HG02798 (cell line): Measurements from ENCODE around the gene MCM5.
"Not testable (repeated sequence)": the region's sequence is repeated elsewhere in the genome, so short reads cannot be mapped to it uniquely, and the experiment has no call there.

ENCODE experiments used
- ATAC-seq: cut with Tn5 transposase; IDR thresholded peaks from one replicate; pipeline ENCODE4 v1.9.1; 2021; ENCODE audit warnings: mild to moderate bottlenecking; ENCODE audit not compliant: unreplicated experiment, poor library complexity

The MCM5 gene

GRCh38 chr22:35446365-35446764 lies 46.4 kb downstream of the MCM5 start:
- no peak for ATAC-seq

DNA sequence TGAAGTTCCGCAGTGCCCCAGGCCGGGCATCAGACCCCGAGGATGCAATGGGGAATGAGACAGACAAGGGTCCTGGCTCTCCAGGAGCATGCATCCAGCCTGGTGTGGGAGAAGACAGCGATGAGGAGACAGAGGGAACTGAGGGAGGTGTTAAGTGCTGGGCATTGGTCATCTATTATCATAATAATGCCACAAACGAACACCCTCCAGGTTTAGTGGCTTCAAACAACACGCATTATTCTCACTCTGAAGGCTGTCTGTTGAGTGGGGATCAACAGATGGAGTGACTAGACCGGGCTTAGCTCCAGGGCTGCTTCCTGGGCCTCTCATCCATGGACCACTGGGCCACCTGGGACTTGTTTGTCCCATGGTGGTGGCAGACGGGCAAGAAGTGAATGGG lies 48.6 kb downstream of the MCM5 start:
- ATAC-seq: no peak

- no peak for ATAC-seq
Measured at GRCh38 chr22:35449829-35450689, 50.1 kb downstream of the MCM5 start.

DNA sequence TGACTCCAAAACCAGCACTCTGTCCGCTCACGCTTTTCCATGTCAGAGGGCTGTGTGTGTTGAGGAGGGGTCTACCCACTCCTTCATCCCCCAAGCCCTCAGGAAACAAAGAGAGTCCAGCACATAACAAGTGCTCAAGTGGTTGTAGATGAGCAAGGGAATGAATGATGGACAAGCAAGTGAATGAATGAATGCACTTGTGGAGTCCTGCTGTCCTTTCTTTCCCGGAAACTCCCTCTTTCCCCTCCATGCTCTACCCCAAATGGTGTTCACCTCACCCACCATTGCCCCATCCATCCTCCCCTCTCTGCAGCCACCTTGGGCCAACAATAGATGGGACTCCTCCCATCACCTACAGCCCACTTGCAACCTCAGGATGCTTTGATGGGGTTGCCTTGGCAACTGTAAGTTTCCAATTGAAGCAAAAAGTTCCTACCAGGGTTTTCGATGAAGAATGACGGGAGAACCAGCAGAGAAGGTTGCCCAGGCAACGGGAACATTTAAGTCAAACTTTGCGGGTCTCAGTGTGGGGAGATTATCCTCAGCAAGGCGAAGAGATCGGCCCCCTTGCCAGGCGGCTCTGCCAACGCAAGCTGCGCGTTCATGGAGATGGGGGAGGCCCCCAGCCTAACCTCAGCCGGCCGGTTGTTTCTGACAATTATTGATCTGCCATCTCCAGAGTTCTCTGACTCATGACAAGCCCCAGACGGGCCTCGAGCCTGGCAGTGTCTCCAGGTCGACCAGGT lies 51.1 kb downstream of the MCM5 start:
- no peak for ATAC-seq

GRCh38 chr22:35451592-35451991 lies 51.7 kb downstream of the MCM5 start:
- no peak for ATAC-seq

DNA sequence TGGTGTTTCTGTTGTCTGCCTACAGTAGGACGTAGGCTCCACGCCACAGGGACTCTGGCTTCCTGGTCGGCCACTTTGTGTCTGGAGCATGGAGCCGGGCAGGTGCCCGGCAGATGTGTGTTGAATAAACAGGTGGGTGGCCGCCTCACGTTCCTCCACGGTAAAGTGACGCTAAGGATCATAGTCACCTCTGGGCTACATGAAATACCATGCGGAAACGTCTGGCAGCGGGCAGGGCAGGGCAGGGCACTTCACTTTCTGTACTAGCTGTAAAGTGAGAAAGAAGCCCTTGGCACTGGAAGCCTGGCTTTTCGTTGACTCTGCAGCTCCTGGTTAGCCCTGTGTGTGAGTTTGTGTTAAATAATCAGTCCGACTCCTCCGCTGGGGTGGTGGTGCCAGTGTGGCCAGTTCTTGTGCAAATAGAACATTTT lies 52.4 kb downstream of the MCM5 start:
- no peak for ATAC-seq

DNA sequence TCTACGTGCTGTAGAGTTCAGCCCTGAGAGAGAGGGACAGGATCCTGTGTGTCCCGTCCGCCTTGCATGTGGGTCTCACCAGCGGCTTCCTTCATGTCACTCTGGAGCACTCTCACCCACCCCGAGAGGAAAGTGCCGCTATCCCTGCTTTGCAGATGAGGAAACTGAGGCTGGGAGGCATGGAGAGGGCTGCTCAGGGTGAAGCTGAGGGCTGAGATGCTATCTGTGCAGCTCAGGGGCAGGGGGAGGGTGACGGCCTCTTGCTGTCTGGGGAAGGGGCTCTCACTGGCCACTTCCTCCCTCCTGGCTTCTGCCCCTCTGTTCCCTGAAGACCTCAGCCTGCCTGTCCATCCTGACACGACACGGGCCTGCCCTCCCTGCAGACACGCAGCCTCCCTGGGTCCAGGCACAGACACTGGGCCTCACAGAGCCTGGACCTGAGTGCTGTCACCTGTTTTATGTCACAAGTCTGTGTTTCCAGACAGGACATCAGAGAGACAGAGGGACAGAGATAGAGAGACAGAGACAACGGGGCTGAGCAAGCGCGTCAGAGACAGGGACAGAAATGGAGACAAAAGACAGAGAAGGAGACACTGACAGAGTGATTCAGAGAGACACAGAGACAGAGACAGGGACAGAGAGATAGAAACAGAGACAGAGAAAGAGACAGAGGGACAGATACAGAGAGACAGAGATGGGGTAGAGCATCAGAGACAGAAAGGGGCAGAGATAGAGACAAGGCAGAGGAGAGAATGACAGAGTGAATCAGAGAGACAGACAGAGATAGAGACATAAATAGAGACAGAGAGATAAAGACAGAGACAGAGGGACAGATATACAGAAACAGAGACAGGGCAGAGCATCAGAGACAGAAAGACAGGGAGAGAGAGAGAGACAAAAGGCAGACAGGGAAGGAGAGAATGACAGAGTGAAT lies 53.1 kb downstream of the MCM5 start:
- ATAC-seq: no peak

DNA sequence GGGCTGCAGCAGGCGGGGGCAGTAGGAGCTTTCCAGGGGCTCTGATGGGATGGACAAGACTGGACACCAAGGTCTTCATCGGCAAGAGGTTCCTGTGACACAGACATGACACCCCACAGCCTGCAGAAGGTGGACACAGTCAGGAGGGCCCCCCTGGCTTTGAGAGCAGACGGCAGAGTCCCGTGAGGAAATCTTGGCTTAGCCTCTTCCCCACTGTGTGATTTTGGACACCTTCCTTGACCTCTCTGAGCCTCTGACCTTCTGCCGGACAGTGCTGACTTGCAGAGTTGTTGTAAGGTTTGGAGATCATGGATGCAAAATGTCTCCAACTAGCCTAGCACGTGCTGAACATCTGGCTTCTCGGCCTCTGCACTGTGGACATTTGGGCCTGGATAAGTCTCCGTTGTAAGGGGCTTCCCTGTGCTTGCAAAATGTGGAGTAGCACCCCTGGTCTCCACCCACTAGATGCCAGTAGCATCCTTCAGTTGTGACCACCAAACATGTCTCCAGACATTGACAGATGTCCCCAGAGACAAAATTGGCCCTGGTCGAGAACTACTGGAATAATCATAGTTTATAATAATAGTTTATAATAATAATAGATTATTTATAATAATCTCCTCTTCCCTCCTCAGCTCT lies 54.6 kb downstream of the MCM5 start:
- ATAC-seq: no peak

DNA sequence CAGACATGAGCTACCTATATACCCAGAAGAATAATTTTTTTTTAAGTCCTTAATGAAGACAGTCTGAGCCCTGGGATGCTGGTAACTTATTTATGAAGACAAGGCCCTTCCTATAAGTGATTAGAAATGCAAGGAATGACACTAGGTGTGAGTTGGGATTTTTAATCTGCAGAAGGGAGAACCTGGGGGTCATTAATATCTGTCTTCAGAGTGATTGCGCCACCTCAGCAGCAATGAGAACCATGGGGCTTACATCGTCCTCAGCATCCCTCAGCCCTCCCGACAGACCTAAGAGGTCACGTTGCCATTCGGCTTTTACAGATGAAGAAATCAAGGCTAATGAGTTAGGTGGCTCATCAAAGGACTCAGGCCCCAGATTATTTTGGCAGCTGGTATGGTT lies 55.6 kb downstream of the MCM5 start:
- no peak for ATAC-seq

DNA sequence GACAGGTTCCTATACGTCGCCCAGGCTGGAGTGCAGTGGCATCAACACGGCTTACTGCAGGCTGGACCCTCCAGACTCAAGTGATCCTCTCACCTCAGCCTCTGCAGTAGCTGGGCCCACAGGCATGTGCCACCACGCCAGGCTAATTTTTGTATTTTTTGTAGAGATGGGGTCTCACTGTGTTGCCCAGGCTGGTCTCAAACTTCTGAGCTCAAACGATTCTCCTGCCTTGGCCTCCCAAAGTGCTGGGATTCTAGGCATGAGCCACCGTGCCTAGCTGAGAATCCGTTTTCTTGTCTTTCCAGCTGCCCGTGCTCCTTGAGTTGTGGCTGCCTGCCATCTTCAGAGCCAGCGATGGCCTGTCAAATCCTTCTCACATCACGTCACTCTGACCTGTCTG lies 56.8 kb downstream of the MCM5 start:
- ATAC-seq: no peak

DNA sequence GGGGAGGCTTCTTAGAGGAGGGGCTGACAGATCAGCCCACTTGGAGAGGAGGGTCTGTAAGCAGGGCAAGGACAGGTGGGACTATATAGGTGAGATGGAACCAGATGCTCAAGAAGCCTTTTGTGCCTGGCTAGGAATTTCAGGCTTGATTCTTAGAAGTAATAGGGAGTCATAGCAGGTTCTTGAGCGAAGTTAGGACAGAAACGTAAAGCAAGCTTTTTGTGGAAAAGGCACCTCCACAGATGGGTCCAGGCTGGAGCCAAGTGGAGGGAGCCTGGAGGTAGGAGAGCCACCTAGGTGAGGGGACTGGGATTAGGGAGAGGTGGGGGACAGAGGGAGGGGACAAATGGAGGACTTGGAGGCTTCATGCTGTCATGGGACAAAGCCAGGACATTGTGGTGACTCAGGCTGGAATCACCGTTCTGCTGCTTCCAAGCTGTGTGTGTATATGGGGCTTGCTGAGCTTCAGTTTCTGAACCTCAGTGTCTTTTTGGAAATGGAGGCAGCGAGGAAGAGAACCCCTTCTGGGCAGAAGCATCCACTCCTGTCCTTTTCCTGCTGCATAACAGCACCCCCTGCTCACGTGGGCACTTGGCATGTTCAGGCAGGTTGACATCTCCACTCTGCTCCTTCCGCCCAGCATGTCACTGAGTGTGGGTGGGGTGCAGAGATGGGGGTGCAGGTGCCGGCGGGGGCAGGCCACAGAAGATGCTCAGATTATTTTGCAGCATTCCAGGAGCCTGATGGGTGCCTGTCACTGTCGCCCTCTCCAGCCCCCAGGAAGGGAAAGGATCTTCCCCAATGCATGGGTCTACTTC lies 58.0 kb downstream of the MCM5 start:
- ATAC-seq: no peak

DNA sequence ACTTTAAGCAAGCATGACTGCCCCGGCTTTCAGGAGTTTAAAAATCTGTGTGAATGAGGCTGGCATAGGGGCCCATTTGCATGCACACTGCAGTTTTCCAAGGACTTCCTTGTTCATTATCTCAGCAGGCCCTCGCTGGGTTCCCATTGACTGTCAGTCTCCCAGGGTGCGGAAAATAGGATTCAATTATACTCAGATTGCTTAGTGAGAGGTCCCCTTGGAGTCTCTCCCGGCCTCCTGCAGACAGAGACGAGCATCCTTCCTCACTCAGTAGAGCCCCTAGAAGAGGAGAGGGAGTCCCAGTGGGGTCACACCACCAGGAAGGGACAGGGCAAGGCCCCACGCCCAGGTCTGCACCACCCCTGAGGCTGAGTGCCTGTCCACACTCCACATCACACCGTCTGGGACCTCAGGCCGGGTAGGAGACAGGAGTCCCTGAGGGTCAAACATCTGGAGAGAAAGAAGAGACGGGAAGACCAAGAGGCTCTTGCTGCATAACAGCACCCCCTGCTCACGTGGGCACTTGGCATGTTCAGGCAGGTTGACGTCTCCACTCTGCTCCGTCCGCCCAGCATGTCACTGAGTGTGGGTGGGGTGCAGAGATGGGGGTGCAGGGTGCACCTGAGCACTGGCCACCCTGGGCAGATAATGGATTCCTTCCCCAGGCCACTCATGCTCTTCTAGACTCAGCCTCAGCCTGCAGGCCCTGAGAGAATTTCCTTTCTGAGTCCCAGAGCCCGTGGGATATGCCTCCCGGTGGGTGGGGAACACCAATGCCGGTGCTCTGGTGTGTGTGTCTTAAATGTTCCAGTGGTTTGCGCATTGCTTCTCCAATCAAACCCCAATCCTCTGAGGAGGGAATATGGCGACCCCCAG lies 58.8 kb downstream of the MCM5 start:
- ATAC-seq: no peak

DNA sequence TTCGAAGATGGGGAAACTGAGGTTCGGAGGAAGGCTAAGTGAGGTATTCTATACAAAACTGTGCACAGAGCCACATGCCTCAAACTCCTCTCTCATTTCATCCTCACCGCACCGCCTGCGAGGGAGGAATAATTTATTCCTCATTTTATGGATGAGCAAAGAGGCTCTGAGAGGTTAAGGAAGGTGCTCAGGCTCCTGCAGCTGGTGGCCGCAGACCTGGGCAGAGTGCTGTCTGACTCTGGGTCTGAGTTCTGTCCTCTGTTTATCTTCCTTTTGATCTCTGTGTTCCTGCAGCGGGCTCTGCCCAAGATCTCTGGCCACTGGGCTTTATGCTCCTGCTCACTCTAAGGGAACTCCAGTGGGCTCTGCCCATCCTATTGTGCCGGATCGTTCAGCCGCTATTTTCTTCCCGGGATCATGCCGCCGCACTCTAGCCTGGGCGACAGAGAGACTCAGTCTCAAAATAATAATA lies 59.5 kb downstream of the MCM5 start:
- no peak for ATAC-seq

- not testable (repeated sequence) for ATAC-seq
Measured at GRCh38 chr22:35459976-35460375, 60.0 kb downstream of the MCM5 start.

- no peak for ATAC-seq
Measured at GRCh38 chr22:35460688-35461087, 60.7 kb downstream of the MCM5 start.

GRCh38 chr22:35462498-35463230 lies 62.7 kb downstream of the MCM5 start:
- no peak for ATAC-seq

DNA sequence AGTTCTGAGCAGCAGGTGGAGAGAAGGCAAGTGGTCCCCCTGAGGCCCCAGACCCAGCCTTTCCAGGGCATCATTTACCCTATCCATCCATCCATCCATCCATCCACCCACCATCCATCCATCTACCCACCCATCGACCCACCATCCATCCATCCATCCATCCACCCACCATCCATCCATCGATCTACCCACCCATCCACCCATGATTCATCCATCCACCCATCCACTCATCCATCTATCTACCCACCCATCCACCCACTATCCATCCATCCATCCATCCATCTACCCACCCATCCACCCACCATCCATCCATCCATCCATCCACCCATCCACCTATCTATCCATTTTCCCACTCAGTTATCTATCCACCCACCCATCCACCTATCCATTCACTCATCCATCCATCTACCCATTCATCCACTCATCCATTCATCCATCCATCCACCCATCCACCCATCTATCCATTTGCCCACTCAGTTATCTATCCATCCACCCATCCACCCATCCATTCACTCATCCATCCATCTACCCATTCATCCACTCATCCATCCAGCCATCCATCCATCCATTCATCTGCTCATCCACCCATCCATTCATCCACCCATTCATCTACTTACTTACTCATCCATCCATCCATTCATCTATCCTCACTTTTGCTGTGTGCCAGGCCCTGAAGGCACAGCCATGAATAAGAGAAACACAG lies 63.4 kb downstream of the MCM5 start:
- no peak for ATAC-seq
